Gastrocnemius medialis (tissue), 4 donors: ENCODE measurements around the gene IL12RB2.

Experiments used
- CTCF ChIP-seq, 5 experiments: fragments of 450-650 bp in 3 of 5; fragments of 200-600 bp in 2 of 5; sonication (generic) in 2 of 5; IDR thresholded peaks in 4 of 5; conservative IDR thresholded peaks in 1 of 5; 1 replicate in 4 of 5; 2 replicates in 1 of 5; pipeline ENCODE4 v1.5.1; 2016 to 2019; ENCODE audit warnings: antibody characterized with exemption in 5 of 5, mild to moderate bottlenecking in 3 of 5, moderate library complexity in 3 of 5
- POLR2A ChIP-seq, 2 donors: fragments of 450-650 bp; IDR thresholded peaks; one replicate each; pipeline ENCODE4 v1.6.1; 2017; ENCODE audit warnings: antibody characterized with exemption in 2 of 2, mild to moderate bottlenecking in 2 of 2, moderate library complexity in 2 of 2

DNA sequence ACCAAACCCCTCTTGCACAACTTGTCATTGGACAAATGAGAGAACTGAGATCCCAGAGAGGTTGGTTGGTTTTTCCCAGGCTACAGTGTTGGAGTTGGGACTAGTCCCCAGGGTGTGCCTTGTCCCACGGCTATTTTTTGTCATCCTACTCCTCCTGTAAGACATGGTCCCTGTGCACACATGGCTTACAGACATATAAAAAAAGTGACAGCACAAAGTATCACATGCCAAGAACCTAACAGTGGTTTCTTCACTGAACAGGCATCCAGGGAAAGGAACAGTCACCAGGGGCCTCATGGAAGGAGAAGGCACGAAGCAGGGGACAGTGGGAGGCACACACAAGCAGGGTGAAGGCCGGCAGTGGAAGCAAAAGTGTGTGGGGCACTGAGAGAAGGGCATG, 86.1 kb downstream of the IL12RB2 start:
- TF ChIP-seq CTCF (IDR thresholded peaks at IDR 0.05 in 4 of 5, conservative IDR thresholded peaks at IDR 0.05 in 1 of 5) (no peak), POLR2A (IDR thresholded peaks at IDR 0.05) (no peak)
